Measurements from ENCODE around the gene KIF4A.

GRCh38 chrX:70426286-70427278, 136.7 kb downstream of the KIF4A start:
- TF ChIP-seq CTCF (CRISPR knock-in tag; IDR thresholded peaks at IDR 0.05) = no peak
- TF ChIP-seq POLR2A (IDR thresholded peaks at IDR 0.05; ENCODE audit: insufficient read depth in 1 of 2, low read depth in 2 of 2, low read length in 2 of 2) = no peak
- TF ChIP-seq ZBTB10 (CRISPR knock-in tag; IDR thresholded peaks at IDR 0.05; ENCODE audit: borderline replicate concordance) = no peak
- TF ChIP-seq ZBTB26 (CRISPR knock-in tag; IDR thresholded peaks at IDR 0.05; ENCODE audit: borderline replicate concordance) = no peak
- no peak for TF ChIP-seq ZSCAN30 (CRISPR knock-in tag; IDR thresholded peaks at IDR 0.05)
- no peak for TF ChIP-seq BATF2 (CRISPR knock-in tag; IDR thresholded peaks at IDR 0.05)
- no peak for TF ChIP-seq ZBTB39 (CRISPR knock-in tag; IDR thresholded peaks at IDR 0.05)
- no peak for TF ChIP-seq SKI (IDR thresholded peaks at IDR 0.05; ENCODE audit: partially characterized antibody)
- no peak for TF ChIP-seq ELK4 (CRISPR knock-in tag; IDR thresholded peaks at IDR 0.05; ENCODE audit: borderline replicate concordance)

Measured in HepG2 (cell line).